Hematopoietic multipotent progenitor cell treated with erythropoietin and hydrocortisone succinate and interleukin-3 and kit ligand, for 6 days (in vitro differentiated cells): ENCODE measurements around the gene HK1.
A peak's percentile ranks its signal among the peaks of the same experiment; 100 is the strongest.
"Not testable (repeated sequence)": the region's sequence is repeated elsewhere in the genome, so short reads cannot be mapped to it uniquely, and the experiment has no call there.

Source experiments
- DNase-seq: peaks from one replicate; pipeline ENCODE4 v3.0.0-alpha.2; 2015

The HK1 gene

DNA sequence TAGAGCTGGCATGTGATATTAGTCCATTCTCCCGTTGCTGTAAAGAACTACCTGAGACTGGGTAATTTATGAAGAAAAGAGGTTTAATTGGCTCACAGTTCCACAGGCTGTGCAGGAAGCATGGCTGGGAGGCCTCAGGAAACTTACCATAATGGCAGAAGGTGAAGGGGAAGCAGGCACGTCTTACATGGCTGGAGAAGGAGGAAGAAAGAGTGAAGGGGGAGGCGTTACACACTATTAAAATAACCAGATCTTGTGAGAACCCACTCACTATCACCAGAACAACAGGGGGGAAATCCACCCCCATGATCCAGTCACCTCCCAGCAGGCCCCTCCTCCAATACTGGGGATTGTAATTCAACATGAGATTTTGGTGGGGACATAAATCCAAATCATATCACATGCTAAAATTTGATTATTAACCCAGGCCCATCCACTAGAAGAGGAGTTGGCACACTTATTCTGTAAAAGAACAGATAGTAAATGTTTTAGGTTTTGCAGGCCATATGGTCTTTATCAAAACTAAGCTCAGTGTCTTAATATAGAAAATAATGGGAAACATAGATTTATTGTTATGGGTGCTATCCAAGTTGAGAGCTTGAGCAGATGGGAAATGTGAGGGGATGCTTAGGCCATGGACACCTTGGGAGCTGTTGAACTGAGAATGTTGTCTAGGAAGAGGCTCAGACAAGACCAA, 18.6 kb upstream of the HK1 start:
- DNase-seq = no peak

DNA sequence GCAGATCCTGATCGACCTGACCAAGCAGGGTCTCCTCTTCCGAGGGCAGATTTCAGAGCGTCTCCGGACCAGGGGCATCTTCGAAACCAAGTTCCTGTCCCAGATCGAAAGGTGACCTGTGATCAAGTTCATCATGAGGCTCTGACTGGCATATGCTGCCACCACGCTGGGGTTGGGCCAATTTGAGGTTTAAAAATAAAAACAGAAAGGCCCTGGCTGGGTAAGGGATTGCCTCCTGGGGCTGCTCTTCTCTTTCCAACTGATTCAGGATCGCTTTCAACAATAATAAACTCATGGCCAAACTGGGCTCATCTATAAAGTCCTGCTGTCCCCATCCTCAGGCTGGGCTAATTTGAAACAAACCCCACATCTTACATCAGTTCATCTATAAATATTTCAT, 17.1 kb upstream of the HK1 start:
- DNase-seq = no peak

DNA sequence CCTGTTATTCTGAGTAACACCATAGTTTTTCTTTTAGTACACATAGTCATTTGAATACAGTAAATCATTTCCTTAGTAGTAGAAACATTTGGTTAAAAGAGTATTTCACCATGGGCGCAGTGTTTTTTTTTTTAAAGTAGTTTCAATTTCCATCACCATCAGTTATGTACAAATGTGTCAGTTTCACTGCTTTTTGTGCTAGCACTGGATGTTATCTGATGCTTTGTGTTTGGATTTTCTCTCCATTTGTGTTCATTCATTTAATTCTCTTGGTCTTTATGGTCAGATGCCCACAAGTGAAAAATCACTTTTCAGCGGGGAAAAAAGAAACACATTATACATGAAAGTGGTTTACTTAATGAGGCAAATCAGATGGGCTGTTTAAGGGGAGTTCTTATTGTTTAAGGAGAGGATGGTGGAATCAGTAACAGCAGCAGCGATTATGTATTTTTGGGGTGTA, 16.0 kb upstream of the HK1 start:
- no peak for DNase-seq

DNA sequence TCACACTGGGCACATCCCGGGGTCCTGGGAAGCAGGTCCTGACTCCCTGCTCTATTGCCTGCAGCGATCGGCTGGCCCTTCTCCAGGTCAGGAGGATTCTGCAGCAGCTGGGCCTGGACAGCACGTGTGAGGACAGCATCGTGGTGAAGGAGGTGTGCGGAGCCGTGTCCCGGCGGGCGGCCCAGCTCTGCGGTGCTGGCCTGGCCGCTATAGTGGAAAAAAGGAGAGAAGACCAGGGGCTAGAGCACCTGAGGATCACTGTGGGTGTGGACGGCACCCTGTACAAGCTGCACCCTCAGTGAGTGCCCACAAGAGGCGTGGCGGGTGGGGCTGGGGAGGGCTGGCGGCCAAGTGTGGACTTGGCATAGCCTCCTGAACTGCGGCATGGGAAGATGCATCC, 12.8 kb upstream of the HK1 start:
- DNase-seq = no peak

DNA sequence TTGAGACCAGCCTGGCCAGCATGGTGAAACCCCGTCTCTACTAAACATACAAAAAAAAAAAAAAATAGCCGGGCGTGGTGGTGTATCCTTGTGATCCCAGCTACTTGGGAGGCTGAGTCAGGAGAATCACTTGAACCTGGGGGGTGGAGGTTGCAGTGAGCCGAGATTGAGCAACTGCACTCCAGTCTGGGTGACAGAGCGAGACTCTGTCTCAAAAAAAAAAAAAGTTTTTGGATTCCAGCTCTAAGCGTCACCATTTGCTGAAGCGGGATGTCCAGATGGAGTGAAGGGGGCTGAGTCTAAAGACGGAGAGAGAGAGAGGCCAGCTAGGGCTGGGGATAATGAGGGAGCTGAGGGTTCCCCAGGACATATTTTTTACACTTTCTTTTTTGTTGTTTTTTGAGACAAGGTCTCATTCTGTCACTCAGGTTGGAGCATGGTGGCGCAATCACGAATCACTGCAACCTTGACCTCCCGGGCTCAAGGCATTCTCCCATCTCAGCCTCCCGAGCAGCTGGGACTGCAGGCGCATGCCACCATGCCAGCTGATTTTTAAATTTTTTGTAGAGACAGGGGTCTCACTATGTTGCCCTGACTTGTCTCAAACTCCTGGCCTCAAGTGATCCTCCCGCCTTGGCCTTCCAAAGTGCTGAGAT, 9.4 kb upstream of the HK1 start:
- no peak for DNase-seq

DNA sequence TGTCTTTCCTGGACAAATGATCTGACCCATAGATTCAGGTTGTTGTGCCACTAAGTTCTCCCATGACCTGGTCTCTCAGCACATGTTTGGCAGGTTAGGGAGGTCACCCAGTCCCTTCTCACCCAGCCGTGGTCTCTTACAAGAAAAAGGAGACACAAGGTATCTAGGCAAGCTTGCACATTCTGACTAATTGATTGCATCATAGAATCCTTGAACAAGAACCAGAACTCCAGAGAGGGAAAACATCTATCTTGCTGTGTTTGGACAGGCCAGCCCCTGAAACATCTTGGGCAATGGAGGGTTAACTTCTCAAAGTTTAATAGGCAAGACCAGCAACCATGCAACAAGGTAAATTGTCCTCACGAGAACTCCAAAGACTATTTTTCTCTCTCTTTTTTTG, 8.5 kb upstream of the HK1 start:
- DNase-seq = no peak

DNA sequence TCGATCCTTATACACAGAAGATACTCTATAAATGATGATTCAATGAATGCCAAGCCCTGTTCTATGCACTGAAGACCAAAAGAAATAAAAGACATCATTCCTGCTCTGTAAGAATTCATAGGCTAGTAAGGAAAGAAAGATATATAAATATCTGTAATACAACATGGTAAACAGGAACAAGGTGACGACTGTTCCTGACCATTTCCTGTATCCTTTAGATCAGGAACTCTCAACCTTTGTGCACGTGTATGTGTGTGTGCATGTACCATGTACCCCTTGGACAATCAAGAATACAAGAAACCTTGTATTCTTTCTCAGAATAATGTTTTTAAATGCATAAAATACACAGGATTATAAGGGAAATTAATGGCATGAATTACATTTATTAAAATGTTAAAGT, 7.3 kb upstream of the HK1 start:
- DNase-seq = no peak

DNA sequence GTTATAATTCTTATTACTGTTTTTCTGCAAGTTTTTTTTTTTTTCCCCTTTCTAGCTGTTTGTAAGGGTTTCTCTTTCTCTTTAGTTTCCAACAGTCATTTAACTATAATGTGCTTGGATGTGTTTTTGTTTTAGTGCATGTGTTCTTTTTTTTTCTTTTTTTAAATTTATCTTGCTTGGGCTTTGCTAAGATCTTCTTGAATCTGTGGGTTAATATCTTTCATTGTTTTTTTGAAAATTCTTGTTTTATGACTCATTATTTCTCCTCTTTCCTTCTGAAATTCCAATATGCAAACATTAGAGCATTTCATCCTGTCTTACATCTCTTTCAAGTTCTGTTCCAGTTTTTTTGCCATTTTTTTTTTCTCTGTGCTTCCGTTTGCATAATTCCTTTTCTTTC, 5.7 kb upstream of the HK1 start:
- no peak for DNase-seq

DNA sequence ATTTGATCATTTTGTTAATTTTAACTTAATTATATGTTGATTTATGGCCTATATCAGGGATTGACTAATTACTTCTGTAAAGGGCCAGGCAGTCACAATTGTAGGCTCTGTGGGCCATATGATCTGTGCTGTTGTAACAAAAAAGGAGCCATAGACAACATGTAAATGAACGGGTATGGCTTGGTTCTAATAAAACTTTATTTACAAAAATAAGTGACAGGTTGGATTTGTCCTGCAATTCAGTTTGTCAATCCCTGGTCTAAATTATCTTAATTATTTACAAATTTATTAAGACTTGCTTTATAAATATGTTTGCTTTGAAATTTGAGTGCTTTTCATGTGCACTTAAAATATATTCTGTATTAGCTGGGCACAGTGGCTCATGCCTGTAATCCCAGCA, 2.9 kb upstream of the HK1 start:
- no peak for DNase-seq

DNA sequence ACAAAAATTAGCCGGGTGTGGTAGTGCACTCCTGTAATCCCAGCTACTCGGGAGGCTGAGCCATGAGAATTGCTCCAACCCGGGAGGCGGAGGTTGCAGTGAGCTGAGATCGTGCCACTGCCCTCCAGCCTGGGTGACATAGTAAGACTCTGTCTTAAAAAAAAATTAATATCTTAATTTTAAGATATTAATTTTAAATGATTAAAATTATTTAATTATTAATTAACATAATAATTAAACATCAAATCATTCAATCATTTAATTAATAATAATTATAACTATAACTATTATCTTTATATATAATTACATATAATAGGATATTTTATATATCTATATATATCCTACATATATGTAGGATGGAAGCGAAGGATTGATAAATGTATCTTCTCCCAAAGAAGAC, 1.8 kb upstream of the HK1 start:
- DNase-seq = no peak

DNA sequence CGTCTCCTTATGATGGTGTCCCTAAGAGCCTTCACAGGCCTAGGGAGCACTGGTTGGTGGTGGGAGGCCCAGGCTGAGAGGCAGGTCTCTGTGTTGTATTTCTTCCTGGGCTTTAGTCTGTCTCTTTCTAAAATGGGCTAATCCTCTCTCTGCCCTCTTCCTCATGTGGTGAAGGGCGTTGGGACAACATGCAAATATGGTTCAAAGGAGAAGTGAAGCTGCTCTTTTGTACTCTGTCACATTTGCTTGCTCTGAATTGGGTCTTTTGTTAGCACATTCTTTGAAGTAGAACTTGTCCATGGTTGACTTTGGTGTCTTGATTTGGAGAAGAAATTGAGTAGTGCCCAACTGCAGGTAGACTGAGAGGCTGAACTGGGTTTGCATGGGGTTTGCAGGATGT, 814 bp downstream of the HK1 start:
- no peak for DNase-seq

DNA sequence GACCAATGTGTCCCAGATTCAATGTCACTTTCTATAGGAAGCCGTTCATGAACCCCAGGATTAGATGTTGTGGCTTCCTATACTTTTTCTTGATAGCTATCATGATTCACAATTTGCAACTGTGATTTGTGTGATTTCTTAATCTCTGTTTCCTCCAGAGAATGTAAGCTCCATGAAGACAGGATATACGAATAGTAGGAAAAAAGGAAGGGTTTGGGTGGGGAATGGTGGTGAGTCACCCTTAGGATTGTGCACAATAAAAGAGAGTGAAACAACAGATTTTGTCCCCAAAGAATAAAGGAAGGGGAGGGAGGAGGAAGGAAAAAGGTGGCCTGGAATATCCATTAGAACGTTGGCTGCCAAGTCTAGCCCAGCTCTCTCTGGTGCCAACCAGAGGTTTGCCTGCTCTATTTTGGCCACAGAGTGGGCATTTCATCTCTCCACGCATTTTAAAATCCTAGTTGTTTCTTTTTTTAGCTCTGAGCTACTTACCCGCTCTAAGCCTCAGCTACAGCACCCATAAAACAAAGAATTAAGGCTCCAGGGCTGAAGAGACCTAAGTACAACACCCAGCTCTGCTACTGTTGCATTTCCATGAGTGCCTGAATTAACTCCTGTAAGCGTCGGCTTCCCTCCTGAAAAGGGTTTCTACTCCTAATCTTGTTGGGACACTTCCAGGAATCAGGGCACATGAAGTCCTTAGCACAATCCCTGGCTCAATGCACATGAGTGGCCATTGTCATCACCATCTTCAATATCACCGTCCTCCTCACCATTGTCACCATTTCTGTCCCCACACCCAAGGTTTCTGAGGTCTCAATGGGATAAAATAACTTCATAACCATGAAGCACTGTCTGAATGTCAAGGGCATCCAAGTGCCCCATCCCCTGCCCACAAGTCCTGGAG, 3.5 kb downstream of the HK1 start:
- no peak for DNase-seq

DNA sequence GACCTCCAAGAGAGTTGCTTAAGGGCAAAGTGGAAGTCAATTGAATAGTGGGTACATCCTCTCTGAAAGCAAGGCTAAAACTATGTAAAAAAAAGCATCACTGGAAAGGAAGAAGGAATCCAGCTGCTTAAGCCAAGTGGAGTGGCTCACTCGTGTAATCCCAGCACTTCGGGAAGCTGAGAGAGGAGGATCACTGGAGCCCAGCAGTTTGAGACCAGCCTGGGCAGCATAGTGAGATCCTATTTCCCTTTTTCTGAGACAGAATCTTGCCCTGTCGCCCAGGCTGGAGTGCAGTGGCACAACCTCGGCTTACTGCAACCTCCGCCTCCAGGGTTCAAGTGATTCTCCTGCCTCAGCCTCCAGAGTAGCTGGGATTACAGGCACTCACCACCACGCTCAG, 6.1 kb downstream of the HK1 start:
- not testable (repeated sequence) for DNase-seq

DNA sequence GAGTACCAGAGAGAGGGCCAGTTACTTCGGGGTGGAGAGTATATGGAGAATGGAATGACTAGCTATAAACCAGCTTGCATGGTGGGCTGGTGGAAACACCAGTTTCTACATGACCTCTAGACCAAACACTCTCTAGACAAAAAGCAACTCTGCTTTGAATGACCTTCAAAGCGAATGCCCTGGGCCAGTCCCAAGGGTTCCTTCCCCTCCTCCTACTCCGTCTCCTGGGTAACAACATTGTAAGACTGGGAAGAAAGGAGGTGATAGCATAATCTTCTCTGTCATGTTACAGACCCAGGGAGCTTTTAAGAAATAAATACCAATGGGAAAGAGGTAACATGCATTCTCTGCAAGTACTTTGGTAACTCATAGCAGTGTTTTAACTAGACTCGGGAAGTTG, 7.4 kb downstream of the HK1 start:
- no peak for DNase-seq

DNA sequence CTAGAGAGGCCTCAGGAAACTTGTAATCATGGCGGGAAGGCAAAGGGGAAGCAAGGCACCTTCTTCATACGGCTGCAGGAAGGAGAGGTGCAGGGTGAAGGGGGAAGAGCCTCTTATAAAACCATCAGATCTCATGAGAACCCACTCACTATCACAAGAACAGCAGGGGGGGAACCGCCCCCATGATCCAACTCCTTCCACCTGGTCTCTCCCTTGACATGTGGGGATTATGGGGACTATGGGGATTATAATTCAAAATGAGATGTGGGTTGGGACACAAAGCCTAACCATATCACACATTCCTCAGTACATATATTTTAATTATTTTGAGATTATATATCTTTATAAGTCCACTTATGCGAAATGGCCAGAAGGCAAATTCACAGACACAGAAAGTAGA, 8.9 kb downstream of the HK1 start:
- no peak for DNase-seq

DNA sequence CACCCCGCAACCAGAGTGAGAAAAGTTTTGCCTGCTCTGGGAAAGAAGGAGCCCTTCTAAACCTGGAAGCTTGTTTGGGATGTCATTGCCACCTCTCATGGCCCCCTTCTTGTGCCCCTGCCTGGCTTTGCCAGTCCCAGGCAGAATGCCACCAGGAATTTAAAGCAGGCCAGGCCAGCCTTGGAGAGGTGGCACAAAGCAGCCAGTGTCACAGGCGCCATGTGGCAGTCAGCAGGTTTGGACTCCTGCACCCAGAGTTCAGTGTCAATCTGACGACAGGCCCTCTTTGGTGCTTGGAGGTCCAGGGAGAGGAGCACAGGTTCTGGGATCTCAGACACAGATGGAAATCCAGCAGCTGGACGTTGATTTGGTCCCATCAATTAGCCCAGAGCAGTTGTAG, 12.7 kb downstream of the HK1 start:
- no peak for DNase-seq

DNA sequence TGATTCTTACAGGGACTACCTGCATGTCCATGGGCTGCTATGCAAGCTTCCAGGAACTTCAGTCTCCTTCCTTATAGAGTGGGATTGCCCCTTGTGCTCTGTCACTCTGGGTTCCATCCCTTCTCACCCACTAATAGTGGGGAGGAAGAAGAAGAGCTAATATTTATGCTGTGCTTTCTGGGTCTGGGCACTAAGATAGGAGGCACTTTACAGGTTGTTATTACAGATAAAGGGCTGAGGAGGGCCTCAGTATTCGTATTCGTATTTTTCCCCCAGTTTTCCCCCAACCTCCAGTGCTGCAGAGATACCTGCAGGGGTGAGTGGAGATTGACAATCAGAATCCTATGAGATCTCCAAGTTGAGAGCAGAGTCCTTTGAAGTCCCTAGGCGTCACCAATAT, 14.2 kb downstream of the HK1 start:
- DNase-seq = peak; percentile 66

DNA sequence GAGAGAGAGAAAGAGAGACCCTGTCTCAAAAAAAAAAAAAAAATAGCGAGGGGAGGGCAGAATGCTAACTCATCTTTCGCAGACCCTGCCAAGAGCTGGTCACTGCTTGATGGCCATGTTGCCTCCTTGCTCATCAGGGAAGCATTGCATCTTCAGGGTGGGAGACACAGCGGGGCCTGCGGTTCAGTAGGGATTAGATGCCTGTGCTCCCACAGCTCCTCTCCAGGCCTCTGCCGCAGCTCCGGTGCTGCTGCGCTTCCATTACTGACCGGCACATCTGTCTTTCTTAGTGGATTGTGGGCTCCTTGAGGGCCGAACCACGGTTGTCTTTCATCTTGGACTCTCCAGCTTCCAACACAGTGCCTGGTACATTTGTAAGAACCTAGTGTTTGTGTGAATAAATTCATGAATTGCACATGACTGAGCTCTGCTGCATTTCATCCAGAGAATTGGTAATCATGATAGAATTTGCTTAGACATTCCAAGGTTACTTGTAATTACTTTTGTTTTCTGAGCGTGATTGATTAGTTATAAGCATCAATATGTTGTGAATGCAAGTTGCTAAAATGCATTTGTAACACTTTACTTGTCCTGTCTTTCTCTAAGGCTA, 16.8 kb downstream of the HK1 start:
- no peak for DNase-seq

DNA sequence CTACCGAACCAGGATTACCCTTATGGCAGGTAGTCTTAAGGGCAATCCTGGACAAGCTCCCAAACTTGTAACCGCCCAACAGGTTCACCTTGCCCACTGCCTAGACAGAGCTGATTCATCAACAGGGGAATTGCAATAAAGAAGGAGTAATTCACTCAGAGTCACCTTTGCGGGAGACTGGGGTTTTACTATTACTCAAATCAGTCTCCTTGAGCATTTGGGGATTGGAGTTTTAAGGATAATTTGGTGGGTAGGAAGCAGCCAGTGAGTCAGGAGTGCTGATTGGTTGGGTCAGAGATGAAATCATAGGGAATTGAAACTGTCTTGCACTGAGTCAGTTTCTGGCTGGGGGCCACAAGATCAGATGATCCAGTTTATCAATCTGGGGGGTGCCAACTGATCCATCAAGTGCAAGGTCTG, 25.3 kb downstream of the HK1 start:
- peak; percentile 36 for DNase-seq

DNA sequence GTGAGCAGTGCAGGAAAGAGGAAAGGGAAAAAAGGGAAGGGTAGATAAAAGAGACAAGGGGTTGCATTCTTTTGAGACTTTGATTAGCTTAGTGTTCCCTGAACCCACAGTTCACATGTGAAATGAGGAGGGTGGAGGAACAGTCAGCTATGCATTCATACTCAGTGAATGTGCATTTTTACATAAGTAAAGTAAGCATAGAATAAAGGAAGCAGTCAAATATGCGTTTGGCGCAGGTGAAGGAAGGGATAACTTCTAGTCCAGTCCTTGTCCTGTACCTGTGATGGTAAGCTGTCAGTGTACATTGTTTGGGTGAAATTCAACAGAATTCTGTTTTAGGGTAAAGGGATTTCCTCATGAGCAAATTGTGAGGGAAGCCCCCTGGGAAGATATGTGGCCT, 28.1 kb downstream of the HK1 start:
- no peak for DNase-seq

DNA sequence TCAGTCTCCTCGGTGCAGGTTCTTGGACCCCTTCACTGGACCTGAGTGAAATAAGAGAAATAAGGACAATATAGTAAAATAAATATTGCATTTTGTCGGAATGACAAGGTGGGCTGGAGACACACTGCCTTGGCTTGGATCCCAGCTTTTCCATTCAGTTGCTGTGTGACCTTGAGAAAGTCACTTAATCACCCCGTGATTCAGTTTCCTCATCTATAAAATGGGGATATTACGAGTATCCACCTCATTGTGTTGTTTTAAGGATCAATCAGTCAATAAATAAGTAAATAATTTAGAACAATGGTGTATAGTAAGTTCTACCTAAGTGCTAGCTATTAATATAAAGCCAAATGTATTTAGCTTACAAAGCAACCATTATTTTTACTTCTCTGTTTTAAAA, 29.1 kb downstream of the HK1 start:
- no peak for DNase-seq

DNA sequence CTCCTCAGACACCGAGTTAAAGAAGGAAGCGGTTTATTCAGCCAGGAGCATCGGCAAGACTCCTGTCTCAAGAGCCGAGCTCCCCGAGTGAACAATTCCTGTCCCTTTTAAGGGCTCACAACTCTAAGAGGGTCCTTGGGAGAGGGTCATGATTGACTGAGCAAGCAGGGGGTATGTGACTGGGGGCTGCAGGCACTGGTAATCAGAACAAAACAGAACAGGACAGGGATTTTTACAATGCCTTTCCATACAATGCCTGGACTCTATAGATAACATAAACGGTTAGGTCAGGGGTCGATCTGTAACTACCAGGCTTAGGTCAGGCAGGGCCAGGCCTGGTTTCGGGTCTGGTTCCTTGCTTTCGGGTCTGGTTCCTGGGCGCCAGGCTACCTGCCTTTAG, 30.0 kb downstream of the HK1 start:
- DNase-seq = peak; percentile 47

DNA sequence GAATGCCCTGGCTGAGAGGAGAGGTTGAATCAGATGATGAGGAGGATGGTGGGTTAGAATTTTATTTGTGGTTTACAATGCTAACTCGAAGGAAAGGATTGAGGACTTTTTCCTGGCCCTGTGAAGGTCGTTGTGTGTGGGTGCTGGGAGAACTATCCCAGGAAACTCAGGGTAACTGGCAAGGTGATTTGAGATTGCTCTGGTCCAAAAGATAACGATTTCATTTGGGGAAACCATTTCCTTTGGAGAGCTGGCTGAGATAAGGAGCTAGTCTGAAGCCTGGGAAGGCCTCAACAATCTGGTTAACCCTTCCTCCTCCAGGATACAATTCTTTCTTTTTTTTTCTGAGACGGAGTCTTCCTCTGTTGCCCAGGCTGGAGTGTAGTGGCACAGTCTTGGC, 33.0 kb downstream of the HK1 start:
- DNase-seq = no peak

DNA sequence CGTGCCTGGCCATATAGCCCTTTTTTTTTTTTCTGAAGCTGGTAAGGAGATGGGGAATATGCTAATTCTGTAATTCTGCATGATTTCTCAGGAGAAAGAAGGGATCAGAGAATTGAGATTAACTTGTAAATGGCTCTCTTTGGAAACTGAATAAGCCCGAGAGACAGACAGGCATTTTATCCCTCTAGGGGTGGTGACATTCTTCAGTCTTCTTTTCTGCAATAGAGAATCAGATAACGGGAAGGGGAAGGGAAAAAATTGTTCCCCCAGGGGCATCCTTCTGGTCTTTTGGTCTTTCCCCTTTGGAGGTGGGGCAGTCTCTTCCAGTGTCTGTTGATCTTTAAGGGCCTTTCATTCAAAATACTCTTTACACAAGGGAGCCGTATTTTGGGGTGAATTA, 34.2 kb downstream of the HK1 start:
- DNase-seq = no peak
